GM18907 (cell line): ENCODE data around the gene DROSHA.

Experiments
- ATAC-seq: cut with Tn5 transposase; IDR thresholded peaks from one replicate; pipeline ENCODE4 v1.9.1; 2021; ENCODE audit warnings: mild to moderate bottlenecking, moderate library complexity; ENCODE audit not compliant: unreplicated experiment

Gene DROSHA

GRCh38 chr5:31530541-31531265, 1.2 kb downstream of the DROSHA start:
- ATAC-seq = no peak

DNA sequence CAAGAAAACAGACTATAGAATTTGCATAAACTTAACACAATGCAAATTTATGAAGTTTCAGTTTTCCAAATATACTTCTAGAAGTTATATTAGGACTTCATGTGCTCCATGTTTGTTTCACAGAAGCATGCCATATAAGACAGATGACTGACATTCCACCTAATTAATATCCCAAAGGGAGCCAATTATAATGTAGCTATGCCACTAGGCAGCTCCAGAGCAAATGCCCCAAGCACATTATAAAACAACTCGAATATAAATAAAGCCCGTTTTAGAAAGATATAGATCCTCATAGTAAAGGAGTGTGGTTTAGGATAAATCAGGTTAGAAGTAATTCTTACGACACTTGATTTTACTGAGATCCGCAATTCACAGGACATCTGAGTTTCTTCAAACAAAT, 8.9 kb downstream of the DROSHA start:
- no peak for ATAC-seq

DNA sequence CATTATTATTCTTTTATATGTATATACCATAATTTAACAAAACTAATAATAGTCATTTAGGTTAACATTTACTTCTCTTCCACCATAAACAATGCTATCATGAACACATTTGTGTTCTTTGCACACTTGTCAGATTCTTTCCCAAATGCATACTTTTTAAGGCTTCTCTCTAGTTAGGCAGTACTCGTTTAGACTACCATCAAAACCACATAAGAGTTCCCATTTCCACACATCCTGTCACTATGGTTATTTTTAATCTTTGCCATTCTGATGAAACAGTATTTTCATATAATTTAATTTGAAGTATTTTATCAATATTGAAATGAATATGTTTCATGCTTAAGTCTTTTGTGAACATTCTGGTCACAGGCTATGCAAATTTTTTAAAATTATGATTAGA, 15.1 kb downstream of the DROSHA start:
- no peak for ATAC-seq

GRCh38 chr5:31511305-31511704, 20.6 kb downstream of the DROSHA start:
- no peak for ATAC-seq

DNA sequence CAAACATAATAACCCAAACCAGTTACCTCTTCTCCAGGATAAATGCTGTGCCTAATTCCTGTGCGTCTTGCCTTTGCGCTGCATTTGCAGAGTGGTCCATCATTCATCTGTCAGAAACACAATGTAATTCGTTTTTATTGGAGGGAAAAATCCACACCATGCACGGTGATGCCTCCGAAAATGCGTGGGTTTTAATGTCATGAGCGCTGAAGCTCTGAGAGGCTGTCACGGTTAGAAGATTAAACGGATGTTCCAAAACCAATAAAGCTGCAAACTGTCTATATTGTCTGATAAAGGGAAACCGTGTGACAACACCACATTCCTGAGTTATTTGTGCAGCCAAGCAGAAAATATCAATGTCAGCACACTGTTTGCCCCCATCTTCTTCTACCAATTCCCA, 27.4 kb downstream of the DROSHA start:
- no peak for ATAC-seq

GRCh38 chr5:31502506-31502905, 29.4 kb downstream of the DROSHA start:
- ATAC-seq = no peak

- no peak for ATAC-seq
Observed at GRCh38 chr5:31500256-31500655, 31.6 kb downstream of the DROSHA start.

DNA sequence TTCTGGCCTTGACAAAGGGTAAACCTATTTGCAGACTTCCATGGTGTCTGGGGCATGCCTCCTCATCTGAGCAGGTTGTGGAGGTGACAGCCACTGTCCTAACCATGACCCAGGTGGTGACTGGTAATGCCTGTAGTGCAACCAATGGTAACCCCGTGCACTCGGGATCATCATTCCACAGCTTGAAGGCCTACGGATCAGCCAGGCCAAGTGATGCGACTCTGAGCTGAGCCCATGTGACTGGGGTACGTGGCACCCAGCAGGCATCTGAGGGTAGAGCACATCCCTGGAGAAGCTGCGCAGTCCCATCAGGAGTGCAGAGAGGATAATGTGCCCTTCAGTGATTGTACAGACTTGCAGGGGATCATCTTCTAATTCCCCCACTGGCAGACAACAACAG, 35.0 kb downstream of the DROSHA start:
- no peak for ATAC-seq

DNA sequence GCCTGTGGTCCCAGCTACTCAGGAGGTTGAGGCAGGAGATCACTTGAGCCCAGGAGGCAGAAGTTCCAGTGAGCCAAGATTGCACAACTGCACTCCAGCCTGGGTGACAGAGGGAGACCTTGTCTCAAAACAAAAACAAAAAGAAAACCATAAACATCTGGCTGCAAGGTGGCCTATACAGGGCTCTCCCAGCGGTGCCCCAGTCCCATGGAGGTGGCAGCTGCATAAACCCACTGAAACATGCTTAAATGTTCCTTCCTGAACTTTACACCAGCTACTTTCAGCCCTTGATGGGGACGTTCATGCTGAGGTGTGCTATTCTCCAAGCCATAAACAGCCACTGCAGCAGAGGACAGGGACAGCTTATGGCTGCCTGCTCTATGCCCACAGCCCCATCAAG, 35.6 kb downstream of the DROSHA start:
- no peak for ATAC-seq

- ATAC-seq = no peak
Observed at GRCh38 chr5:31495336-31495735, 36.6 kb downstream of the DROSHA start.

DNA sequence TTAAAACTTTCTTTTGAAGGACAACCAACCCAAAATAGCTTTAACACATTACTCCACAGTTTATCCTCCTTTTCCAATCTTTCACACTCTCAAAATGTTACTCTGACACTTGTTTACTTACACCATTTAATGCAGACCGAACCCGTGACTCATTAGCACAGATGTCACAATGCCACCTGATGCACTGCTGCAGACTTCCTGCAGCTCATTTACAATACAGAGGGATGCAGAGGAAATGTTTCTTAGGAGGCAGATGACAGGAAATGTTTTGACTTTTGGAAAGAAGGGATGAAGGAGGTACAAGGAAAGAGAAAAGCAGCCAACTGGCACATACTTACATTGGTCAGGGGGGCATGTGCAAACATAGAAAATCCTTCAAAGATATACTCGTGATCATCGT, 39.0 kb downstream of the DROSHA start:
- ATAC-seq = no peak

- no peak for ATAC-seq
Observed at GRCh38 chr5:31487506-31487905, 44.4 kb downstream of the DROSHA start.

GRCh38 chr5:31486441-31486840, 45.5 kb downstream of the DROSHA start:
- no peak for ATAC-seq

- no peak for ATAC-seq
Observed at GRCh38 chr5:31485376-31486207, 46.3 kb downstream of the DROSHA start.

GRCh38 chr5:31481531-31482165, 50.2 kb downstream of the DROSHA start:
- ATAC-seq = no peak

DNA sequence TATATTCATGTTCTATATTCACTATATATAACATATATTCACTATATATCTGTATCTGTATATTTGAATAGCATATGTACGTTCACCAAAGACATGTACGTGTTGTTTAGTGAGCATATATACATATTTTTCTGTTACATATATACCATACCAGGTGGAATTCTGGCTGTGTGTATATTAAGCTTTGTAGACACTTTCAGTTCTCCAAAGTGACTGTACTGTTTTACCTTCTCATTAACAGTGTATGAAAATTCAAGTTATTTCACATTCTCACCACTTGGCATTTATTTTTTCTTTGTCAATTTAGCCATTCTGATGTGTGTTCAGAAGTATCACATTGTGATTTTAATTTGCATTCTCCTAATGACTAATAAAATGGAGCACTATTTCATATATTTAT, 52.2 kb downstream of the DROSHA start:
- ATAC-seq = no peak

DNA sequence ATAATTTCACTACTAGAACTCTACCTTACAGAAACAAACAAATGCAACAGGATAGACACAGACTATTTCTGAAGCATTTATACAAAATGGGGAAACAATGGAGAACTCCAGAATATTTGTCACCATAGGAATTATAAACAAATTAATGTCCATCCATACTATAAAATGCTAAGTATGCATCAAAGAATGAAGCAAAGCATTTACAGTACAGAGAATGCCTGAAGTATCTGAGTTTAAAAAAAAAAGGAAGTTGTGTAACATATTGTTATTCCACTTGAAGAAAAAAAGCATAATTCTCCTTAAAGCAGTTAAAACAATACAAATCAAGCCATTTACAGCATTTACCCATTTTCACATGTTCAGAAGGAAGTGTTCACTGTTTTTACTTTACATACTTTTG, 53.0 kb downstream of the DROSHA start:
- ATAC-seq = no peak

- no peak for ATAC-seq
Observed at GRCh38 chr5:31477971-31478370, 53.9 kb downstream of the DROSHA start.

- no peak for ATAC-seq
Observed at GRCh38 chr5:31477516-31477915, 54.4 kb downstream of the DROSHA start.

DNA sequence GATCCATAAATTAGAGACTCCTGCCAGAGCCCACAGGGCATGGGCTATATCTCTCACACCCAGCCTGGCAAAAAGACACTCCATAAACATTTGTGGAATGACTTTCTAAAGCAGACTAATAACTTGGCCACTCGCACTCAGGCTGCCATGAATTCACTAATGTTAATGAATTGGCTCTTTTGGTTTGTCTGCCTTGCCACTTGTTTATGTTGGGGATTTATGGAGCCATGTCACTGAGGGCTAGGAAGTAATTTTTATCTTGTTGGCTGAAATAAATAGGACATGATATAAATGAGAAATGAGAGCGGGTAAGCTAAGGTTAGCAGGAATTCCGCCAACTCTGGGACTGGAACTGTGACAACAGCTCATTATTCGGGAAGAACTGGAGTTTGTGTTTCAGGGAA, 55.2 kb downstream of the DROSHA start:
- no peak for ATAC-seq

DNA sequence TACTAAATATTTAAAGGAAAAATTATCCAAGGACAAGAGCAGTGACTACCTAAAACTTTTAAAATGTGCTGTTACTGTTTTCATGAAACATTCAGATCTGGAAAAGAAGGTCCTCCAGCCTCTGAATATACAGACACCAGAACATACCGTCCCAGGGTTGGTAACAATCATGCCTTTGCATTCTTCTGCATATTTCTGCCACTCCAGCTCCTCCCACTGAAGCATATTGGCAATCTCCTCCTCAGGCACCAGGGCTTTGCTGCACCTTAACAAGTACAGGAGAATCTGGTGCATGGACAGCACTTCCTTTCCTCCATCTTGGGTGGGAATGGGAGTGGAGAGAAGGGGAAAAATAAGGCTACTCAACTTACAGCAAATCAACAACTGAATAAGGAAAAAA, 60.0 kb downstream of the DROSHA start:
- ATAC-seq = no peak

- ATAC-seq = no peak
Observed at GRCh38 chr5:31471040-31471439, 60.9 kb downstream of the DROSHA start.
